Measurements from ENCODE around the gene KAT2B. TPM values are rescaled to one million over a fixed set of nuclear protein-coding genes. Genes with fewer than 3 reads are reported as not detected.

KAT2B gene
- total and polyA plus RNA-seq, 2 of the 8 experiments (the other 6 are each of a cell fraction or from before 2014, with no cell fraction given), result 0.24 to 0.91 TPM

- no peak for DNase-seq (ENCODE audit: low read depth in 1 of 2, low spot score in 2 of 2)
- no peak overlapping the region for H3K4ac ChIP-seq (replicated peaks; ENCODE audit: insufficient read length, low read depth, low read length)
- H3K79me2 ChIP-seq (ENCODE audit: control insufficient read depth in 1 of 2, insufficient read depth in 2 of 2, low read length in 2 of 2), result peaks cover 3 to 29% of the 10 kb centered on the region in 2 experiments; a peak in 3 of 4 replicates
- H4K5ac ChIP-seq (ENCODE audit: insufficient read length, low read depth, low read length), result no peak overlapping the region
- H2AFZ ChIP-seq (ENCODE audit: low read length), result no peak overlapping the region
- no peak overlapping the region for H2AK5ac ChIP-seq (ENCODE audit: low read depth, low read length)
- no peaks in the 10 kb centered on the region; the same call in 1 of the 2 replicates for H3K79me1 ChIP-seq (ENCODE audit: low read depth, low read length)
- no peak overlapping the region for H2BK120ac ChIP-seq (replicated peaks; ENCODE audit: low read depth, low read length)
- no peak overlapping the region for H3K14ac ChIP-seq (ENCODE audit: insufficient read length)
- H3K9me3 ChIP-seq (ENCODE audit: insufficient read depth in 2 of 2, low read depth in 1 of 2, low read length in 1 of 2), result no peaks in the 10 kb centered on the region
- no peak overlapping the region for H4K91ac ChIP-seq (replicated peaks; ENCODE audit: insufficient read length, low read length)
- H3K4me3 ChIP-seq (ENCODE audit: extremely low read depth in 1 of 4, insufficient read depth in 2 of 4, low read depth in 3 of 4, low read length in 4 of 4), result no peak overlapping the region
- no peak overlapping the region for H2BK5ac ChIP-seq (ENCODE audit: low read depth, low read length)
- H3K27ac ChIP-seq (ENCODE audit: low read depth, low read length), result no peak overlapping the region
- H3K27me3 ChIP-seq (replicated peaks in 1 of 4; ENCODE audit: control insufficient read depth in 3 of 4, extremely low read depth in 1 of 4, insufficient read depth in 3 of 4, low read length in 3 of 4), result no peaks in the 10 kb centered on the region
- H4K8ac ChIP-seq (ENCODE audit: extremely low read depth, insufficient read depth, low read length), result no peak overlapping the region
- no peak overlapping the region for H3K23ac ChIP-seq (ENCODE audit: insufficient read length)
- POLR2A ChIA-PET (ENCODE audit: partially characterized antibody), result interaction anchor here (0.6 kb wide), 1 partner anchor 245 kb away, joined by 3 read pairs; no protein-coding TSS in a partner anchor
- 97% methylated on average over 4 of the region's 4 CpGs; no CpG with 5 or more reads in 1 of the 2 experiments for WGBS, 2 experiments (ENCODE audit: extremely low coverage in 1 of 2, insufficient coverage in 1 of 2, insufficient read length in 1 of 2, insufficient replicate concordance in 2 of 2, low coverage in 1 of 2, low lambda C conversion rate in 2 of 2, missing lambda C conversion rate in 1 of 2)
- no peak overlapping the region for H2BK15ac ChIP-seq (ENCODE audit: low read length)
- H3K18ac ChIP-seq (ENCODE audit: extremely low read depth, low read length), result no peak overlapping the region
- H3K4me1 ChIP-seq (replicated peaks in 1 of 4; ENCODE audit: control insufficient read depth in 3 of 4, insufficient read depth in 4 of 4, low read length in 3 of 4), result peaks cover 0 to 8% (median under 1%) of the 10 kb centered on the region in 4 experiments; a peak in 3 of 7 replicates
- H4K20me1 ChIP-seq (replicated peaks in 1 of 2; ENCODE audit: control insufficient read depth in 1 of 2, insufficient read depth in 2 of 2, low read length in 2 of 2), result peaks cover 0 to 2% of the 10 kb centered on the region in 2 experiments
- TF ChIP-seq SIN3A (conservative IDR thresholded peaks at IDR 0.05 in 1 of 2, IDR thresholded peaks at IDR 0.05 in 1 of 2; ENCODE audit: low read depth in 1 of 2, low read length in 2 of 2), result no peak
- no peak for TF ChIP-seq KDM5A (IDR thresholded peaks at IDR 0.05; ENCODE audit: low read length)
- TF ChIP-seq CTCF (IDR thresholded peaks at IDR 0.05; ENCODE audit: control extremely low read depth in 1 of 3, insufficient read depth in 1 of 3, low read depth in 1 of 3, low read length in 3 of 3), result no peak
- no peak for TF ChIP-seq TAF7 (optimal IDR thresholded peaks at IDR 0.05; ENCODE audit: borderline replicate concordance, low read depth, low read length)
- TF ChIP-seq CHD2 (IDR thresholded peaks at IDR 0.05; ENCODE audit: low read length), result no peak
- TF ChIP-seq SUZ12 (IDR thresholded peaks at IDR 0.05; ENCODE audit: low read length), result no peak
- FAIRE-seq, result no peak
- CTCF ChIA-PET (ENCODE audit: partially characterized antibody), result interaction anchor here (0.5 to 1.1 kb wide), 2 partner anchors 11 to 38 kb away, joined by 3 read pairs; no protein-coding TSS in a partner anchor
- no peak overlapping the region for H3K56ac ChIP-seq (replicated peaks; ENCODE audit: insufficient read length, low read depth, low read length)
- no peak overlapping the region for H3K4me2 ChIP-seq (ENCODE audit: insufficient read depth in 1 of 2, low read depth in 2 of 2, low read length in 2 of 2)
- H3K9ac ChIP-seq (replicated peaks in 1 of 4; ENCODE audit: extremely low read depth in 1 of 4, low read depth in 3 of 4, low read length in 3 of 4), result no peak overlapping the region
- peaks cover 7 to 57% (median 36%) of the 10 kb centered on the region in 4 experiments for H3K36me3 ChIP-seq (ENCODE audit: control insufficient read depth in 2 of 4, insufficient read depth in 4 of 4, low read length in 3 of 4)
- no peak overlapping the region for H2BK20ac ChIP-seq (ENCODE audit: low read length)
- H3K23me2 ChIP-seq (ENCODE audit: low read depth, low read length), result peaks cover 6% of the 10 kb centered on the region
- no peak overlapping the region for H2BK12ac ChIP-seq (ENCODE audit: low read depth, low read length)
These were observed 142.0 kb downstream of the KAT2B start for GRCh38 chr3:20182206-20182605.
